Endothelial cell of umbilical vein (primary cell): Measurements from ENCODE around the gene FST. TPM values are rescaled to one million over a fixed set of nuclear protein-coding genes. Genes with fewer than 3 reads are reported as not detected.

ENCODE experiments used
- BruUV-seq: library from RNA; stranded (reverse); fragments of 400-500 nt; replicated peaks from 2 replicates; lab custom pipeline; 2021; lab: Mats Ljungman, UMichigan
- CTCF ChIA-PET: fragments of 300-600, 350-600 bp; sonication (Branson Sonifier 250); formaldehyde crosslinking; loops from one replicate; lab custom pipeline; 2021; ENCODE audit warnings: antibody characterized with exemption, inconsistent platforms; lab: Charles Lee
- POLR2A ChIA-PET: fragments of 300-600, 350-600 bp; sonication (Branson Sonifier 250); formaldehyde crosslinking; loops from one replicate; lab custom pipeline; 2021; ENCODE audit warnings: antibody characterized with exemption, inconsistent platforms; lab: Charles Lee
- DNase-seq: peaks from one replicate; pipeline ENCODE4 v3.0.0-alpha.2; 2011; ENCODE audit warnings: low read depth, low spot score
- FAIRE-seq: peaks from 2 replicates; lab custom pipeline; 2011; peaks lifted over from hg19 to GRCh38; lab: Jason Lieb, UNC
- H2AFZ ChIP-seq: 2 replicates; pipeline ENCODE4 v1.6.0; 2012; ENCODE audit warnings: low read depth, low read length, control low read depth, inconsistent platforms
- H3K27ac ChIP-seq: 2 replicates; pipeline ENCODE4 v1.5.1; 2011; ENCODE audit warnings: low read depth, mild to moderate bottlenecking, control low read depth, low read length, moderate library complexity; ENCODE audit not compliant: insufficient read depth
- H3K27me3 ChIP-seq, 2 experiments: 2 replicates each; pipeline versions ENCODE4 v1.6.0 to v1.6.1; 2011; ENCODE audit warnings: low read length in 2 of 2, mixed read lengths in 1 of 2; ENCODE audit not compliant: control insufficient read depth in 2 of 2, insufficient read depth in 2 of 2
- H3K36me3 ChIP-seq, 2 experiments: 2 replicates in 1 of 2; 3 replicates in 1 of 2; pipeline ENCODE4 v1.5.1; 2011; ENCODE audit warnings: low read length in 2 of 2, mild to moderate bottlenecking in 1 of 2, moderate library complexity in 1 of 2; ENCODE audit not compliant: control insufficient read depth in 2 of 2, insufficient read depth in 2 of 2; ENCODE audit errors: extremely low read depth in 1 of 2
- H3K4me1 ChIP-seq: 3 replicates; pipeline ENCODE4 v1.5.1; 2011; ENCODE audit warnings: mild to moderate bottlenecking, low read length; ENCODE audit not compliant: control insufficient read depth, insufficient read depth; ENCODE audit errors: extremely low read depth
- H3K4me2 ChIP-seq: 2 replicates; pipeline ENCODE4 v1.6.1; 2011; ENCODE audit warnings: low read length, control low read depth, mixed read lengths; ENCODE audit not compliant: insufficient read depth
- H3K4me3 ChIP-seq, 3 experiments: fragments of 200-600 bp in 1 of 3; sonication (generic), shearing (Covaris generic) in 1 of 3; replicated peaks in 1 of 3; 2 replicates each; pipeline ENCODE4 v1.5.1; 2011 to 2016; ENCODE audit warnings: control low read depth in 3 of 3, low read length in 3 of 3, mild to moderate bottlenecking in 2 of 3, inconsistent platforms in 1 of 3, low read depth in 1 of 3, moderate library complexity in 1 of 3; ENCODE audit not compliant: insufficient read depth in 1 of 3
- H3K79me2 ChIP-seq: 2 replicates; pipeline ENCODE4 v1.6.0; 2012; ENCODE audit warnings: low read length, inconsistent platforms; ENCODE audit not compliant: control insufficient read depth, insufficient read depth
- H3K9ac ChIP-seq: replicated peaks from 2 replicates; pipeline ENCODE3; 2011; ENCODE audit warnings: low read length, control low read depth; ENCODE audit not compliant: insufficient read depth; ENCODE audit errors: extremely low read depth
- H3K9me1 ChIP-seq: replicated peaks from 3 replicates; pipeline ENCODE4 v1.6.0; 2011; ENCODE audit warnings: mild to moderate bottlenecking, low read length; ENCODE audit not compliant: control insufficient read depth, insufficient read depth; ENCODE audit errors: extremely low read depth
- H3K9me3 ChIP-seq: replicated peaks from 2 replicates; pipeline ENCODE4 v1.5.1; 2012; ENCODE audit warnings: low read length, inconsistent platforms; ENCODE audit not compliant: control insufficient read depth, insufficient read depth
- H4K20me1 ChIP-seq: replicated peaks from 2 replicates; pipeline ENCODE3; 2011; ENCODE audit warnings: mild to moderate bottlenecking, low read length; ENCODE audit not compliant: control insufficient read depth, insufficient read depth; ENCODE audit errors: extremely low read depth
- CTCF ChIP-seq, 2 donors: IDR thresholded peaks; 1 replicate in 1 of 2; 2 replicates in 1 of 2; pipeline ENCODE4 v1.5.1; 2011; ENCODE audit warnings: low read length in 2 of 2, mild to moderate bottlenecking in 2 of 2, moderate library complexity in 2 of 2, control low read depth in 1 of 2, inconsistent platforms in 1 of 2, low read depth in 1 of 2; ENCODE audit not compliant: insufficient read depth in 1 of 2; ENCODE audit errors: extremely low read depth in 1 of 2
- EZH2 ChIP-seq: IDR thresholded peaks from 2 replicates; pipeline ENCODE4 v1.6.1; 2012; ENCODE audit warnings: borderline replicate concordance, low read depth, mild to moderate bottlenecking, moderate library complexity, low read length, inconsistent platforms; ENCODE audit not compliant: severe bottlenecking
- FOS ChIP-seq: IDR thresholded peaks from 2 replicates; pipeline ENCODE4 v1.6.1; 2011; ENCODE audit warnings: mild to moderate bottlenecking, low read length, moderate library complexity, borderline replicate concordance; ENCODE audit not compliant: insufficient read depth
- GATA2 ChIP-seq: IDR thresholded peaks from 2 replicates; pipeline ENCODE4 v1.7.0; 2011; ENCODE audit warnings: low read depth, mild to moderate bottlenecking, moderate library complexity, mixed read lengths, low read length; ENCODE audit not compliant: insufficient read length, insufficient read depth
- JUN ChIP-seq: IDR thresholded peaks from 2 replicates; pipeline ENCODE4 v1.6.1; 2011; ENCODE audit warnings: borderline replicate concordance, low read depth; ENCODE audit not compliant: insufficient read length, insufficient read depth
- MAX ChIP-seq: IDR thresholded peaks from 2 replicates; pipeline ENCODE4 v1.6.1; 2011; ENCODE audit not compliant: insufficient read depth, insufficient read length
- MYC ChIP-seq: IDR thresholded peaks from one replicate; pipeline ENCODE4 v1.6.1; 2011; ENCODE audit warnings: mild to moderate bottlenecking, low read depth, low read length
- POLR2A ChIP-seq: IDR thresholded peaks from 2 replicates; pipeline ENCODE4 v1.6.1; 2012; ENCODE audit warnings: low read depth, mild to moderate bottlenecking, control low read depth, low read length
- POLR2AphosphoS5 ChIP-seq: IDR thresholded peaks from 2 replicates; pipeline ENCODE4 v1.6.1; 2012; ENCODE audit warnings: low read depth, mild to moderate bottlenecking, control low read depth, low read length, moderate library complexity; ENCODE audit not compliant: insufficient read depth
- dilution Hi-C: fragments of 300-500 bp; cut with MboI; formaldehyde crosslinking; loops from one replicate; pipeline ENCODE4 v1.15.0; 2019; ENCODE audit warnings: low sequenced_read_pairs; ENCODE audit not compliant: extremely low pct_ligation_motif_present
- intact Hi-C: fragments of 100-400 bp; cut with micrococcal nuclease; formaldehyde crosslinking; loops from one replicate; pipeline ENCODE4 v1.10.0; 2022
- polyA plus RNA-seq, 4 experiments: library from polyadenylated mRNA; depleted of rRNA in 3 of 4; stranded (reverse) in 3 of 4; unstranded in 1 of 4; fragments of >200 nt; gene quantifications; 2 replicates each; pipeline versions ENCODE4 v1.2.1 to v1.2.3, GENCODE V29; 2011 to 2012; ENCODE audit warnings: missing spikeins in 1 of 4
- total RNA-seq: library from RNA; stranded (reverse); gene quantifications from 2 replicates; pipeline ENCODE4 v1.2.3, GENCODE V29; 2021

Gene FST
- total and polyA plus RNA-seq, 2 donors (not counting 3 experiments of a cell fraction or from before 2014, with no cell fraction given), result 20.8 to 46.0 TPM

GRCh38 chr5:53445569-53445968 is 34.9 kb upstream of the FST start:
- Histone ChIP-seq H3K9ac (no peak overlapping the region), H3K27me3 (no peaks in the 10 kb centered on the region), H3K27ac (no peak overlapping the region), H3K4me2 (no peak overlapping the region), H3K4me1 (no peaks in the 10 kb centered on the region), H2AFZ (no peak overlapping the region), H4K20me1 (no peaks in the 10 kb centered on the region), H3K79me2 (no peaks in the 10 kb centered on the region), H3K36me3 (no peaks in the 10 kb centered on the region), H3K9me3 (no peaks in the 10 kb centered on the region), H3K9me1 (no peaks in the 10 kb centered on the region), H3K4me3 (no peak overlapping the region)
- TF ChIP-seq POLR2AphosphoS5, result no peak
- no peak for TF ChIP-seq MAX
- TF ChIP-seq CTCF (IDR thresholded peaks at IDR 0.05; ENCODE audit: extremely low read depth in 1 of 2, insufficient read depth in 1 of 2, low read depth in 1 of 2, low read length in 2 of 2), result no peak
- no peak for TF ChIP-seq JUN
- TF ChIP-seq EZH2, result no peak
- TF ChIP-seq FOS, result no peak
- TF ChIP-seq MYC, result no peak
- no peak for TF ChIP-seq GATA2
- no peak for TF ChIP-seq POLR2A
- no peak for DNase-seq
- BruUV-seq, result no TSS peak
- no peak for FAIRE-seq
- ChIA-PET CTCF (interaction anchor here (1.2 kb wide), 1 partner anchor 15 kb away, joined by 3 read pairs; no protein-coding TSS in a partner anchor), POLR2A (no interaction called here)
- intact Hi-C loops (no loop called here), dilution Hi-C loops (no loop called here)
